Measurements from ENCODE around the gene ALPI. TPM values are rescaled to one million over a fixed set of nuclear protein-coding genes. Genes with fewer than 3 reads are reported as not detected.
A peak's percentile ranks its signal among the peaks of the same experiment; 100 is the strongest.
"Not testable (repeated sequence)": the region's sequence is repeated elsewhere in the genome, so short reads cannot be mapped to it uniquely, and the experiment has no call there.

Gene ALPI
- total RNA-seq, 1 donor from 2014 or later = not detected

DNA sequence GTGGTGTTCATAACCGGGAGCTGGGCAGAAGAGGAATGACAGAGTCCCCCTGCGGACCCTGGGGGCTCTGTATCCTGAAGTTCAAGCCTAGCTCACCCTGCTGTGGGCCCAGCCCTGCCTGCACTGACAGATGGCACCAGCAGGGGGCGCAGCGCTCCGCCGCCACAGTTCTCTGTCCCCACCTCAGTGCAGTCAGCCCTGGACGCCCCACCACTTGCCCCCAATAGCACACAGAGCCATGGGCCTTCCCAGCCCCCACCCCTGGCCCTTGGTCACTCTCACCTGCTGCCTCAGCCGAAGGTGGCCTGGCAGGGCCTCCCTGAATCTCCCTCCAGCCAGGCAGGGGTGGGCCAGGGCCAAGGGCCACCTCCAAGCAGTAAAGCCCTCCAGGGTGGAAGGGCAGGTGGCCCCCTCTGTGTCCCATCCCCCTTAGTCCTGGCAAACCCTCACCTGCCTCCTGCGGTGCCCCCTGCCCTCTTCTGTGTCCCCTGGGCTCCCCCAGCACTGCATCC, 9.6 kb upstream of the ALPI start:
- H3K4me1 Mint-ChIP-seq = peaks cover 24% of the 10 kb centered on the region
- not testable (repeated sequence) for H3K36me3 Mint-ChIP-seq (ENCODE audit: low read depth); H3K27ac Mint-ChIP-seq (ENCODE audit: unreplicated experiment); H3K27me3 Mint-ChIP-seq (ENCODE audit: low read depth); H3K4me3 Mint-ChIP-seq; H3K9me3 Mint-ChIP-seq; DNase-seq (ENCODE audit: low read depth, low spot score)
- TF ChIP-seq, protein P1, sequence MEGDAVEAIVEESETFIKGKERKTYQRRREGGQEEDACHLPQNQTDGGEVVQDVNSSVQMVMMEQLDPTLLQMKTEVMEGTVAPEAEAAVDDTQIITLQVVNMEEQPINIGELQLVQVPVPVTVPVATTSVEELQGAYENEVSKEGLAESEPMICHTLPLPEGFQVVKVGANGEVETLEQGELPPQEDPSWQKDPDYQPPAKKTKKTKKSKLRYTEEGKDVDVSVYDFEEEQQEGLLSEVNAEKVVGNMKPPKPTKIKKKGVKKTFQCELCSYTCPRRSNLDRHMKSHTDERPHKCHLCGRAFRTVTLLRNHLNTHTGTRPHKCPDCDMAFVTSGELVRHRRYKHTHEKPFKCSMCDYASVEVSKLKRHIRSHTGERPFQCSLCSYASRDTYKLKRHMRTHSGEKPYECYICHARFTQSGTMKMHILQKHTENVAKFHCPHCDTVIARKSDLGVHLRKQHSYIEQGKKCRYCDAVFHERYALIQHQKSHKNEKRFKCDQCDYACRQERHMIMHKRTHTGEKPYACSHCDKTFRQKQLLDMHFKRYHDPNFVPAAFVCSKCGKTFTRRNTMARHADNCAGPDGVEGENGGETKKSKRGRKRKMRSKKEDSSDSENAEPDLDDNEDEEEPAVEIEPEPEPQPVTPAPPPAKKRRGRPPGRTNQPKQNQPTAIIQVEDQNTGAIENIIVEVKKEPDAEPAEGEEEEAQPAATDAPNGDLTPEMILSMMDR (conservative IDR thresholded peaks at IDR 0.05) = peak; percentile 54

- H3K9me3 Mint-ChIP-seq = no peaks in the 10 kb centered on the region
- DNase-seq (ENCODE audit: low read depth, low spot score) = no peak
- H3K4me1 Mint-ChIP-seq = peaks cover 24% of the 10 kb centered on the region
- H3K4me3 Mint-ChIP-seq = peak overlapping the region; percentile 23
- no peaks in the 10 kb centered on the region for H3K36me3 Mint-ChIP-seq (ENCODE audit: low read depth)
- peak overlapping the region; percentile 94 for H3K27ac Mint-ChIP-seq (ENCODE audit: unreplicated experiment)
- TF ChIP-seq, protein P1 (conservative IDR thresholded peaks at IDR 0.05) = no peak
- H3K27me3 Mint-ChIP-seq (ENCODE audit: low read depth) = no peaks in the 10 kb centered on the region
These were observed 8.8 kb upstream of the ALPI start for GRCh38 chr2:232447091-232447620.

DNA sequence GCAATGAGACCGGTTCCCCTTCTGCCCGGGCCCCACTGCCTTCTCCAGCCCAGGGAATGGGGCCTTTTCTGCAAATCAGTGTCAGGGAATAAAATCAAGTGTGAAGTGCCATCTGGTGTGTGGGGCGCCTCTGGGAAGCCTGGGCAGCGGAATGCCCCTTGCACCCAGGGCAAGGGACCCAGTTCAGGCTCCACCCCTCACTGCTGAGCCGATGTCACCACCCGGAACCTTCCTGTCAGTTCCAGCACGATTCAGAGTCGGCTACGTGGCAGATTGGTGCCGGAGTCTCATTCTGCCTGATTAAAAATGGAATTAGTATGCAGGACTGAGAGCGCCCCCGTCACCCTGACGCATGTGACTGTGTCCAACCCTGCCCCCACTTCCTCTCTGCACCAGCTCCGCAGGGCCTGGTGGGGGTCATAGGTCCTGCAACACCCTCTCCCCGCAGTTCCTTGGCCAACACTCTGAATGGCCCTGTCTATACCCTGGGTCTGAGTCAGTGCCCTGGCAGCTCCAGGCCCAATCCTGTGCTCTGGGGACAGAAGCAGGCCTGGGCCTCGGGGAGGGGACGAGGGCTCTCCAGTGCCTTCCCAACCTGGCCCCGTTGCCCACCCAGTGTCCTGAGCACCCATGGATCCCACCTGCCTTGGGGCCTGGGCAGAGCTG, 8.2 kb upstream of the ALPI start:
- H3K27me3 Mint-ChIP-seq (ENCODE audit: low read depth) = no peaks in the 10 kb centered on the region
- peak overlapping the region; percentile 15 for H3K4me3 Mint-ChIP-seq
- peaks cover 24% of the 10 kb centered on the region for H3K4me1 Mint-ChIP-seq
- H3K36me3 Mint-ChIP-seq (ENCODE audit: low read depth) = no peaks in the 10 kb centered on the region
- TF ChIP-seq, protein P1 (conservative IDR thresholded peaks at IDR 0.05) = no peak
- no peaks in the 10 kb centered on the region for H3K9me3 Mint-ChIP-seq
- DNase-seq (ENCODE audit: low read depth, low spot score) = no peak
- H3K27ac Mint-ChIP-seq (ENCODE audit: unreplicated experiment) = peak overlapping the region; percentile 94

DNA sequence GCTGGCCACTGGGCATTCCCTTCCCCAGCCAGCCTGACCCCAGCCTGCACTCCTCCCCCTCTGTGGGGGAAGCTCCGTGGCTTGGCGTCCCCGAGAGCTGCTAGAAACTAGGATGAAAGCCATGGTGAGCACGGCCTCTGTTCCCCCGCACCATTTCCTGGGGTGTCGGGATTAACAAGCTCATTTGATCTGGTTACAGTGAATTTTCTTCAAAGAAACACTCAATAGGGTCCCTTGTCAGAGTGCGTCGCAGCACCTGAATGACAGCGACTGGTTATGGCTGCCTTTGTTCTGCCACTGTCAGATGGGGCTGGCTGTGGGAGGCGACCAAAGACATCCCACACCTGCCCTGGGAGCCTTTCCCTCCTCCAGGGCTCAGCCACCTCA, 7.7 kb upstream of the ALPI start:
- Mint-ChIP-seq H3K9me3 (no peaks in the 10 kb centered on the region), H3K27me3 (ENCODE audit: low read depth) (no peaks in the 10 kb centered on the region), H3K27ac (ENCODE audit: unreplicated experiment) (peak overlapping the region; percentile 95), H3K4me1 (peaks cover 24% of the 10 kb centered on the region), H3K4me3 (peak overlapping the region; percentile 15), H3K36me3 (ENCODE audit: low read depth) (no peaks in the 10 kb centered on the region)
- TF ChIP-seq, protein P1 (conservative IDR thresholded peaks at IDR 0.05) = no peak
- DNase-seq (ENCODE audit: low read depth, low spot score) = no peak

DNA sequence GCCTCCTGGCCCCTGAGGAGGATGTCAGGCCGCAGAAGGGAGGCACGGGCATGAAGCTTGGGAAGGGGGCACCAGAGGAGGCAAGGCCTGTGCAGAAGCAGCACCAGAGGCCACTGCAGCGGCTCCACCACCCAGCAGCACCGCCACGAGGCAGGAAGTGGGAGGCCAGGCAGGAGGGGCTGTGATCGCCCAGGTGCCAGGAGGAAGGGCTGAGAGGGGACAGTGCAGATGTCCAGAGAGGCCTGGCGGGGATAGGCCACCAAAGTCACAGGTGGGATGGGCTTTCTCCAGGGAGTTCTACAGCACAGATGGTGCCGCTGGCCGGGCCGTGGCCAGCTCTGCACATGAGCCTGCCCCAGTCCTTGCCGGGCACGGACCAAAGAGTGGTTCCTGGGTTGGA, 6.0 kb upstream of the ALPI start:
- H3K4me3 Mint-ChIP-seq = no peak overlapping the region
- TF ChIP-seq, protein P1 (conservative IDR thresholded peaks at IDR 0.05) = no peak
- H3K4me1 Mint-ChIP-seq = peaks cover 24% of the 10 kb centered on the region
- no peaks in the 10 kb centered on the region for H3K9me3 Mint-ChIP-seq
- no peaks in the 10 kb centered on the region for H3K36me3 Mint-ChIP-seq (ENCODE audit: low read depth)
- peak overlapping the region; percentile 81 for H3K27ac Mint-ChIP-seq (ENCODE audit: unreplicated experiment)
- no peaks in the 10 kb centered on the region for H3K27me3 Mint-ChIP-seq (ENCODE audit: low read depth)
- DNase-seq (ENCODE audit: low read depth, low spot score) = no peak

DNA sequence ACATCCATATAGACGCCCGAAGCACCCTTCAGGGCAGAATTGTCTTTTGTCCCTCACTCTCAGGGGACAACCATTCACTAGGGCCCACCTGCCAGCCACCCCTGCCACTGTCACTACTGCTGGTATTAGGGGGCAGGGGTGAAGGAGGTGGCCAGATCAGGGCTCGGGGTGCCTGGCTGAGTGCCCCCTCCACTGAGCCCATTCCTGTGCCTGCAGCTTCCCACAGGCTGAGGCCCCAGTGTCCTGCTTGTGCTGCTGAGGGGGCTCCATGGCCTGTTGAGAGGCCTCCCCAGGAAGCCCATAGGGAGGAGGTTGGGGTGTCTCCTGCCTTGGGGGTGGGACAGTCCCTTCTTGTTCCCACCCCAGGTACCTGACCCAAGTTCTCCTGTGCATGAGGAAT, 4.3 kb upstream of the ALPI start:
- not testable (repeated sequence) for DNase-seq (ENCODE audit: low read depth, low spot score)

More for the DNA sequence above, 4.3 kb upstream of the ALPI start:
- peak overlapping the region; percentile 78 for H3K27ac Mint-ChIP-seq (ENCODE audit: unreplicated experiment)
- not testable (repeated sequence) for H3K9me3 Mint-ChIP-seq; H3K36me3 Mint-ChIP-seq (ENCODE audit: low read depth); H3K27me3 Mint-ChIP-seq (ENCODE audit: low read depth); H3K4me3 Mint-ChIP-seq
- H3K4me1 Mint-ChIP-seq = peaks cover 23% of the 10 kb centered on the region

Data from neural crest cell (in vitro differentiated cells).